Fibroblast of lung (primary cell): Measurements from ENCODE around the gene CPNE6. TPM values are rescaled to one million over a fixed set of nuclear protein-coding genes. Genes with fewer than 3 reads are reported as not detected.

Experiments
- DNase-seq, 2 donors: peaks; one replicate each; pipeline versions ENCODE4 v3.0.0 to v3.0.0-alpha.2; 2010; ENCODE audit warnings: low read depth in 2 of 2
- H2AFZ ChIP-seq: 2 replicates; pipeline ENCODE4 v1.5.1; 2012; ENCODE audit warnings: low read length, control low read depth, inconsistent platforms
- H3K27ac ChIP-seq: 2 replicates; pipeline ENCODE4 v1.5.1; 2011; ENCODE audit warnings: low read length, control low read depth; ENCODE audit not compliant: insufficient read depth
- H3K27me3 ChIP-seq: 2 replicates; pipeline ENCODE4 v1.5.1; 2011; ENCODE audit warnings: mild to moderate bottlenecking, low read length; ENCODE audit not compliant: control insufficient read depth, insufficient read depth
- H3K36me3 ChIP-seq: 2 replicates; pipeline ENCODE4 v1.5.1; 2011; ENCODE audit warnings: low read length; ENCODE audit not compliant: control insufficient read depth, insufficient read depth
- H3K4me1 ChIP-seq: 2 replicates; pipeline ENCODE4 v1.5.1; 2011; ENCODE audit warnings: low read length; ENCODE audit not compliant: control insufficient read depth, insufficient read depth; ENCODE audit errors: extremely low read depth
- H3K4me2 ChIP-seq: 2 replicates; pipeline ENCODE4 v1.5.1; 2011; ENCODE audit warnings: low read length, control low read depth; ENCODE audit not compliant: insufficient read depth; ENCODE audit errors: extremely low read depth
- H3K4me3 ChIP-seq, 4 experiments: fragments of 200-600 bp in 1 of 4; sonication (generic) in 1 of 4; replicated peaks in 1 of 4; 2 replicates each; pipeline ENCODE4 v1.5.1; 2011 to 2016; ENCODE audit warnings: low read length in 4 of 4, low read depth in 3 of 4, mild to moderate bottlenecking in 3 of 4, control low read depth in 2 of 4, inconsistent platforms in 1 of 4, mixed read lengths in 1 of 4; ENCODE audit not compliant: insufficient read depth in 1 of 4; ENCODE audit errors: control extremely low read depth in 1 of 4
- H3K79me2 ChIP-seq: 2 replicates; pipeline ENCODE4 v1.5.1; 2012; ENCODE audit warnings: mild to moderate bottlenecking, low read length, inconsistent platforms; ENCODE audit not compliant: control insufficient read depth, insufficient read depth
- H3K9ac ChIP-seq: 2 replicates; pipeline ENCODE4 v1.5.1; 2011; ENCODE audit warnings: mild to moderate bottlenecking, low read length, control low read depth; ENCODE audit not compliant: insufficient read depth
- H3K9me3 ChIP-seq: 2 replicates; pipeline ENCODE4 v1.5.1; 2012; ENCODE audit warnings: low read depth, low read length; ENCODE audit not compliant: control insufficient read depth, insufficient read depth
- H4K20me1 ChIP-seq: 2 replicates; pipeline ENCODE4 v1.5.1; 2011; ENCODE audit warnings: low read length; ENCODE audit not compliant: control insufficient read depth, insufficient read depth; ENCODE audit errors: extremely low read depth
- EZH2 ChIP-seq: IDR thresholded peaks from 2 replicates; pipeline ENCODE4 v1.5.1; 2012; ENCODE audit warnings: low read length, control low read depth, mild to moderate bottlenecking; ENCODE audit errors: missing control alignments
- polyA plus RNA-seq, 2 donors: library from polyadenylated mRNA; depleted of rRNA in 1 of 2; stranded (reverse) in 1 of 2; unstranded in 1 of 2; fragments of >200 nt; gene quantifications; 2 replicates each; pipeline ENCODE4 v1.2.1, GENCODE V29; 2011 to 2012; ENCODE audit warnings: missing spikeins in 1 of 2
- total RNA-seq: library from RNA; depleted of rRNA; stranded (reverse); fragments of >200 nt; gene quantifications from 2 replicates; pipeline ENCODE4 v1.2.1, GENCODE V29; 2014
- TF ChIP-seq, protein P1 (sequence below), 2 donors: IDR thresholded peaks in 1 of 2; conservative IDR thresholded peaks in 1 of 2; 1 replicate in 1 of 2; 2 replicates in 1 of 2; pipeline ENCODE4 v1.5.1; 2011 to 2012; ENCODE audit warnings: low read length in 2 of 2, control low read depth in 1 of 2, inconsistent platforms in 1 of 2, low read depth in 1 of 2, mild to moderate bottlenecking in 1 of 2

CPNE6 gene
- total and polyA plus RNA-seq, 2 donors (not counting 1 experiment from before 2014, with no cell fraction given) = not detected

DNA sequence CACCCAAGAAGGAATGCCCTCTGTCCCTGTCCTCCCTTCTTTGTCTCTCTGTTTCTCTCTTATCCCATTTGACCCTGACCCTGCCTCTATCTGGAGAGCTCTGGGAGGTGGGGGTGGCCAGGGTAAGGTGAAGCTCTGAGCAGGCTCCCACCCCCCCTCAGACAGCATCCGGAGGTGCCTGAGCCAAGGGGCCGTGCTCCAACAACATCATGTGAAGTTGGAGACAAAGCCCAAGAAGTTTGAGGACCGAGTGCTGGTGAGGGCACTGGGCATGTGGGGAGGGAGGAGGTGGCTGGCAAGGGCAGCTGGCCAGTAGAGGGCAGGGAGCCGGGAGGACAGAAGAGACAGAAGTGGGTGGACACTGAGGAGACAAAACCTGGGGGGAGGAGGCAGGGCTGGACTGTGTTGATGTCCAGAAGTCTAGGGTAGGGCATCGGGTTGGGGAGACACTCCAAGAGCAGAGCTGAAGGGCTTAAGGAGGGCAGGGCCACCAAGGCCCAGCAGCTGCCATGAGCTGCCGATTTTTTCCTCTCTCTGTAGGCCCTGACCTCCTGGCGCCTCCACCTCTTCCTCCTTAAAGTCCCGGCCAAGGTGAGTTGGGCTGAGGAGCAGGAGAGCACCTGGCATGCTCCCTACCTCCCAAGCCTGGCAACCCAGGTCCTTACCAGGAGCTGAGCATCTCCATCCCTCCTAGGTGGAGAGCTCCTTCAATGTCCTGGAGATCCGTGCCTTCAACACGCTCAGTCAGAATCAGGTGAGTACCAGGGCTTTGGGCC, 17.6 kb upstream of the CPNE6 start:
- Histone ChIP-seq H4K20me1 (no peaks in the 10 kb centered on the region), H3K79me2 (no peaks in the 10 kb centered on the region), H3K4me3 (no peak overlapping the region), H3K4me2 (no peak overlapping the region), H2AFZ (no peak overlapping the region), H3K27ac (no peak overlapping the region), H3K4me1 (no peaks in the 10 kb centered on the region), H3K36me3 (no peaks in the 10 kb centered on the region), H3K9me3 (no peaks in the 10 kb centered on the region), H3K9ac (no peak overlapping the region), H3K27me3 (peaks cover 14% of the 10 kb centered on the region)
- no peak for TF ChIP-seq EZH2
- TF ChIP-seq, protein P1, sequence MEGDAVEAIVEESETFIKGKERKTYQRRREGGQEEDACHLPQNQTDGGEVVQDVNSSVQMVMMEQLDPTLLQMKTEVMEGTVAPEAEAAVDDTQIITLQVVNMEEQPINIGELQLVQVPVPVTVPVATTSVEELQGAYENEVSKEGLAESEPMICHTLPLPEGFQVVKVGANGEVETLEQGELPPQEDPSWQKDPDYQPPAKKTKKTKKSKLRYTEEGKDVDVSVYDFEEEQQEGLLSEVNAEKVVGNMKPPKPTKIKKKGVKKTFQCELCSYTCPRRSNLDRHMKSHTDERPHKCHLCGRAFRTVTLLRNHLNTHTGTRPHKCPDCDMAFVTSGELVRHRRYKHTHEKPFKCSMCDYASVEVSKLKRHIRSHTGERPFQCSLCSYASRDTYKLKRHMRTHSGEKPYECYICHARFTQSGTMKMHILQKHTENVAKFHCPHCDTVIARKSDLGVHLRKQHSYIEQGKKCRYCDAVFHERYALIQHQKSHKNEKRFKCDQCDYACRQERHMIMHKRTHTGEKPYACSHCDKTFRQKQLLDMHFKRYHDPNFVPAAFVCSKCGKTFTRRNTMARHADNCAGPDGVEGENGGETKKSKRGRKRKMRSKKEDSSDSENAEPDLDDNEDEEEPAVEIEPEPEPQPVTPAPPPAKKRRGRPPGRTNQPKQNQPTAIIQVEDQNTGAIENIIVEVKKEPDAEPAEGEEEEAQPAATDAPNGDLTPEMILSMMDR (conservative IDR thresholded peaks at IDR 0.05 in 1 of 2, IDR thresholded peaks at IDR 0.05 in 1 of 2; ENCODE audit: low read depth in 1 of 2, low read length in 2 of 2) = no peak
- no peak for DNase-seq

DNA sequence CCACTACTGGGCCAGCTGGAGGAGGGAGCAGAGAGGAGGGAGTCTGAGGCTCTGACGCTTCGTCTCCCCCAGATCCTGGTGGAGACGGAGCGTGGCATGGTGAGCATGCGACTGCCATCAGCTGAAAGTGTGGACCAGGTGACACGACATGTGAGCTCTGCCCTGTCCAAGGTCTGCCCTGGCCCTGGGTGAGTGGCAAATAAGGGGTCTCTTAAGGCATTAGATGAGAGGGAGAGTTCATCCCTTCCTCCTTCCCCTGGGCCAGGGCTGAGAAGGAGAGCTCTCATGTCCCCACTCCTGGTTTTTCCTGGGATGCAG, 17.1 kb upstream of the CPNE6 start:
- no peak for DNase-seq
- no peaks in the 10 kb centered on the region for H4K20me1 ChIP-seq
- TF ChIP-seq, protein P1 (conservative IDR thresholded peaks at IDR 0.05 in 1 of 2, IDR thresholded peaks at IDR 0.05 in 1 of 2; ENCODE audit: low read depth in 1 of 2, low read length in 2 of 2) = no peak
- no peak for TF ChIP-seq EZH2
- H3K27me3 ChIP-seq = peaks cover 11% of the 10 kb centered on the region
- H3K9ac ChIP-seq = no peak overlapping the region
- no peak overlapping the region for H3K4me3 ChIP-seq
- no peaks in the 10 kb centered on the region for H3K79me2 ChIP-seq
- no peaks in the 10 kb centered on the region for H3K4me1 ChIP-seq
- no peak overlapping the region for H3K4me2 ChIP-seq
- no peak overlapping the region for H2AFZ ChIP-seq
- H3K27ac ChIP-seq = no peak overlapping the region
- H3K9me3 ChIP-seq = no peaks in the 10 kb centered on the region
- H3K36me3 ChIP-seq = no peaks in the 10 kb centered on the region

DNA sequence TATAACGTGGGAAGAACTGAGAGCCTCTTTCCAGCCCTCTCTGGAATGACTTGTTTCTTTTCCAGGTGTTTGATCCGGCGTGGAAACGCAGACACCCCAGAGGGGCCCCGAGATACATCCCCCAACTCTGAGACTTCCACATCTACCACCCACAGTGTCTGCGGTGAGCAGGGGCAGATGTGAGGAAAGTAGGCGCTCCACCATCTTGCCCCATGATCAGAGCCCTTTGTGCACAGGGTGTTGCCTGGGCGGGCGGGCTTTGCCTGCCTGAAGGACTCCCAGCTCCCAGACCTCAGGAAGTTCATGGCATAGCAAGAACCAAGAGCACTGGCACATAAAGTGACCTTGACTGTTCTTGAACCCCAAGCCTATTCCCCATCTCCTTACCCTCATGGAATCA, 16.7 kb upstream of the CPNE6 start:
- no peaks in the 10 kb centered on the region for H3K4me1 ChIP-seq
- no peak for TF ChIP-seq EZH2
- TF ChIP-seq, protein P1 (conservative IDR thresholded peaks at IDR 0.05 in 1 of 2, IDR thresholded peaks at IDR 0.05 in 1 of 2; ENCODE audit: low read depth in 1 of 2, low read length in 2 of 2) = no peak
- H3K27me3 ChIP-seq = peaks cover 11% of the 10 kb centered on the region
- H2AFZ ChIP-seq = no peak overlapping the region
- H3K4me2 ChIP-seq = no peak overlapping the region
- H3K27ac ChIP-seq = no peak overlapping the region
- H3K79me2 ChIP-seq = no peaks in the 10 kb centered on the region
- DNase-seq = no peak
- H3K36me3 ChIP-seq = no peaks in the 10 kb centered on the region
- no peak overlapping the region for H3K4me3 ChIP-seq
- H4K20me1 ChIP-seq = no peaks in the 10 kb centered on the region
- H3K9me3 ChIP-seq = no peaks in the 10 kb centered on the region
- H3K9ac ChIP-seq = no peak overlapping the region
